Regular cardiac myocyte (primary cell): ENCODE results near the gene CLCC1. TPM values are rescaled to one million over a fixed set of nuclear protein-coding genes. Genes with fewer than 3 reads are reported as not detected.

Experiments
- total RNA-seq: library from RNA; depleted of rRNA; stranded (reverse); fragments of >200 nt; gene quantifications from 2 replicates; pipeline ENCODE4 v1.2.3, GENCODE V29; 2014

The CLCC1 gene, protein sequence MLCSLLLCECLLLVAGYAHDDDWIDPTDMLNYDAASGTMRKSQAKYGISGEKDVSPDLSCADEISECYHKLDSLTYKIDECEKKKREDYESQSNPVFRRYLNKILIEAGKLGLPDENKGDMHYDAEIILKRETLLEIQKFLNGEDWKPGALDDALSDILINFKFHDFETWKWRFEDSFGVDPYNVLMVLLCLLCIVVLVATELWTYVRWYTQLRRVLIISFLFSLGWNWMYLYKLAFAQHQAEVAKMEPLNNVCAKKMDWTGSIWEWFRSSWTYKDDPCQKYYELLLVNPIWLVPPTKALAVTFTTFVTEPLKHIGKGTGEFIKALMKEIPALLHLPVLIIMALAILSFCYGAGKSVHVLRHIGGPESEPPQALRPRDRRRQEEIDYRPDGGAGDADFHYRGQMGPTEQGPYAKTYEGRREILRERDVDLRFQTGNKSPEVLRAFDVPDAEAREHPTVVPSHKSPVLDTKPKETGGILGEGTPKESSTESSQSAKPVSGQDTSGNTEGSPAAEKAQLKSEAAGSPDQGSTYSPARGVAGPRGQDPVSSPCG
- total RNA-seq, result 43.1 and 55.0 TPM in 2 replicates

DNA sequence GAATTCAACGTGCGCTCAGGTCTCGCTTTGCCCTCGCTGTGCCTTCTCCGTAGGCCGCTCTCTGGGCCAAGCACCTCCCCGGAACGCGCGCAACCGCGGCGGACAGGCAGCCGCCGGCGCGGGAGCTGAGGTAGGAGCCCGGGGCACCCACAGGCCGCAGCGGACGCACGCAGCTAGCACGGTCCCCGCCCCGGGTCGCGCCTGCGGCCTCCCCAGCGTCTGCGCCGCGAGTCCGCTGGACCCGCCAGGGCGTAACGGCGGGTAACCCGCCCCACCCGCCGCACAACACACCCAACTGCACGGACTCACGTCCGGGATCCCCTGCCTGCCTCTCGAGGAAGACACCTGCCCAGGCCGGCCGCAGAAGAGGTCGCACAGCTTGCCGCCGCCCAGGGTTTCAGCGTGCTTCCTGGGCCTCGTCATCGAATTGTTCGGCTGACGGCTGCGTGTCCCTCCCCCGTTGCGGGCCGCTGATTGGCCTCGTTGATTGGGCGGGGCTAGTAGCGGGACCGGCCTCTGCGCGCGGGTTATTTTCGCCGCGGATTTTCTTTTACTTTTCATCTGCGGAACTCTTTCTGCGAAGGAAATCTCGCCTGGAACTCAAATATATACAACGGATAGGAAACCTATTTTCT lies at the start of gene CLCC1:
TSS of gene CLCC1 (minus strand) at position 433 of the 635 bp plus-strand sequence. CDS start 13,047 bp downstream, outside the sequence.

Other genes starting within 250 kb of the CLCC1 start
- gene STXBP3, start 216.8 kb downstream of the CLCC1 start, total RNA-seq, result 63.3 and 87.1 TPM in 2 replicates
- gene AKNAD1, start 106.4 kb downstream of the CLCC1 start, total RNA-seq, result 0.28 and 0.38 TPM in 2 replicates
- 24.0 and 34.7 TPM in 2 replicates for gene GPSM2, start 86.5 kb downstream of the CLCC1 start, total RNA-seq
- gene WDR47, start 78.6 kb upstream of the CLCC1 start, total RNA-seq, result 16.6 and 17.3 TPM in 2 replicates
- gene TAF13, start 112.5 kb upstream of the CLCC1 start, total RNA-seq, result 172 and 389 TPM in 2 replicates
- 21.1 and 42.6 TPM in 2 replicates for gene TMEM167B, start 127.3 kb upstream of the CLCC1 start, total RNA-seq
- under 0.01 and 0.28 TPM in 2 replicates for gene ELAPOR1, start 150.6 kb upstream of the CLCC1 start, total RNA-seq